GM04504 (cell line): ENCODE results near the gene NT5DC4.
A peak's percentile ranks its signal among the peaks of the same experiment; 100 is the strongest.

ENCODE experiments used
- DNase-seq: peaks from one replicate; pipeline ENCODE4 v3.0.0-alpha.2; 2012; ENCODE audit warnings: low read depth

Gene NT5DC4

DNA sequence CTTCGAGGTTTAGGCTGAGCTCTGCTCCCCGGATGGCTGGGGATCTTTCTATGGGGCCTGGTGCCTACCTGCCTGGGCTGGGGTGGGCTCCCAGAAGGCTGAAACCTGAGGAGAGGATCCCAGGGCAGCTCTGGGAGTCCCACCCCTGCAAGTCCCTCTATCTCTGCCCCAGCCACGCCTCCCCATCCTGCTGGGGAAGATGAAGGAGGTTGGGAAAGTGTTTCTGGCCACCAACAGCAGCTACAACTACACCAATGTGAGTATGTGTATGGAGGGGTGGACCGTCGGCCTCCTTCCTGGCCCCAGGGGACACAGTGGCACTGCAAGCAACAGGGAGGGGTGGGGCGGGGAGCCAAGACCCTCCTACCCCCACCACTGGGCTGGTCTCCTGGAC is 2.7 kb downstream of the NT5DC4 start:
- no peak for DNase-seq

DNA sequence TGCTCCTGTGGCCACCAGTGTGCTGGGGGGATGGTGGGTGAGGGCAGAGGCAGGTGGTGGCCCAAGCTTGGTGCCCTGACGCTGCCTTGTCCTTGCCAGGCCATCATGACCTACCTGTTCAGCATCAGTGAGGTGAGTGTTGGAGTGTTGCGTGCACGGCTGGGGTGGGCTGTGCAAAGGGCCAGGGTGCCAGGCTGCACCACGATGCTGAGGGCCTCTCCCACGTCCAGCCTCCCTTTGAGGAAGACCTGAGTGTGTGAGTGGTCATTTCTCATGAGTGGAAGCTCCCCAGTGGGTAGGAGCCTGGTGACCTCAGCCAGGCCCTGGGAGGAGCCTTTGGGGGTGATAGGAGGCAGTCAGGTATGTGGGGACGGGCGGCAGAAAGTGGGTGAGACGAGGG is 3.2 kb downstream of the NT5DC4 start:
- no peak for DNase-seq

DNA sequence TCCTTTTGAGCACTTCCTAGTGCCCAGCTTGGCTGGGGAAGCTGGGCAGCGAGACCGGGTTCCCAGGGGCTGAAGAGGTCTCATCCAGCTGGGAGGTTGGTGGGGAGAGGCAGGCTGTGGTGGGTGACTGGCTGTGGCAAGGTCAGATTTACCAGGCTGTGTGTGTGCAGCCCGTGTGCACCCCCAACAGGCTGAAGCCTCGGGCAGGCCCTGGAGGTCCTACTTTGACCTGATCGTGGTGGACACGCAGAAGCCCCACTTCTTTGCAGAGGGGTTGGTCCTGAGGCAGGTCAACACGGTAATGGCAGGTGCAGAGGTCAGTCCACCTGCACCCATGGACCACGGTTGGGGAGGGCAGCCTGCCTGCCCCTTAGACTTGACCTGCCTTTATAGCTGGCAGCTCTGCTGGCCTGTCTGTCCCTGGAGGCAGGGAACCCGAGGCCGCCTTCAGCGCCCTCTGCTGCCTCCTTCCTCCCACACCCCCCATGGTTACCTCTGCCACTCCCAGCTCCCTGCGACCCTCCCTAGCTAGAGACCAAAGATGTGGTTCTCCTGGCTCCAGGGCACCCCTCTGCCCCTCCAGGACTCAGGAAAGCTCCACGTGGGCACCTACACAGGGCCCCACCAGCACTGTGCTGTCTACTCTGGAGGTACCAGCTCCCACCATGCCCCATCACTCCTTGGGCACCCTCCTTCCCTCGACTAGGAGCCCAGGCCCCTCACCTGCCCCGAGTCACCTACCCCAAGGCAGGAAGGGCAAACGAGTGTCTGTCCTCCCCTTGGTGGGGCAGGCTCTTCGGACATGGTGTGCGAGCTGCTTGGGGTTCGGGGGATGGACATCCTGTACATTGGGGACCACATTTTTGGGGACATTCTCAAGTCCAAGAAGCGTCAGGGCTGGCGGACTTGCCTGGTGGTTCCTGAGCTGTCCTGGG is 4.0 kb downstream of the NT5DC4 start:
- DNase-seq: no peak

DNA sequence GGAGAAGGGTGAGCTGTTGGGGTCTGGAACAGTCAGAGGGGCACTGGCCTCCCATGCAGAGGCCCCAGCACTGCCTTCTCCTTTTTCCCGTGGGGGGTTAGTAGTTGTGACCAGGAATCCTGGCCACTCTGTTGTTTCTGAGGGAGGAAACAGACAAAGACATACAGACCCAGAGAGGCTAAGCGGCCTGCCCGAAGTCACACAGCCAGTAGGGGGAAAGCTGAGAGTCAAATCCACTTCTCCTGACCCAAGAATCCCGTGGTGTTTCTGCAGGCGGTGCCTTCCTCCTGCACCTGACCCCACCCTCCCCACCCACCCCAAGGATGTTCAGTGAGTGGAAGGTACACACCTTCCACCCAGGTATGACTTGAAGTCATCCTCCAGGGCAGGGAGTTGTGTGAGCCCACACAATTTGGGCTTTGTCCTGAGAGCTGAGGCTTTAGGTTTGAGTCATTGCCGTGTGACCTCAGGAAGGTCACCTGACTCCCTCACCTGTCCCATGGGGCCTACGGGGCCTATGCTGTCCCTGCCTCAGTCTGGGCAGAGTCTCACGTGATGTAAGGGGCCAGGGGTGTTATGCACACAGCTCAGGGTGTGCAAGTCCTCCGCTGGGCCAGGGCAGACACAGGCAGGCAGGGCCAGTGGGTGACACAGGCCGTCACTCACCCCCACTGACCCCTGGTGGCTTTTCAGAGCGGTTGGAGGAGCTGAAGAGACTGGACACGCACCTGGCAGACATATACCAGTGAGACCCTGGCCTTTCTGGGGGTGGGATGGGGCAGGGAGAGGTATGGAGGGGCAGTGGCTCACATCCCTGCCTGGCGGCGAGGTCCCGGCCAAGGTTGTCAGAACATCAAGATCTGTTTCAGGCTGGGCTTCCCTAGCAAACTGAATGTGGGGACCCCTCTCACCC is 5.0 kb downstream of the NT5DC4 start:
- DNase-seq: no peak

DNA sequence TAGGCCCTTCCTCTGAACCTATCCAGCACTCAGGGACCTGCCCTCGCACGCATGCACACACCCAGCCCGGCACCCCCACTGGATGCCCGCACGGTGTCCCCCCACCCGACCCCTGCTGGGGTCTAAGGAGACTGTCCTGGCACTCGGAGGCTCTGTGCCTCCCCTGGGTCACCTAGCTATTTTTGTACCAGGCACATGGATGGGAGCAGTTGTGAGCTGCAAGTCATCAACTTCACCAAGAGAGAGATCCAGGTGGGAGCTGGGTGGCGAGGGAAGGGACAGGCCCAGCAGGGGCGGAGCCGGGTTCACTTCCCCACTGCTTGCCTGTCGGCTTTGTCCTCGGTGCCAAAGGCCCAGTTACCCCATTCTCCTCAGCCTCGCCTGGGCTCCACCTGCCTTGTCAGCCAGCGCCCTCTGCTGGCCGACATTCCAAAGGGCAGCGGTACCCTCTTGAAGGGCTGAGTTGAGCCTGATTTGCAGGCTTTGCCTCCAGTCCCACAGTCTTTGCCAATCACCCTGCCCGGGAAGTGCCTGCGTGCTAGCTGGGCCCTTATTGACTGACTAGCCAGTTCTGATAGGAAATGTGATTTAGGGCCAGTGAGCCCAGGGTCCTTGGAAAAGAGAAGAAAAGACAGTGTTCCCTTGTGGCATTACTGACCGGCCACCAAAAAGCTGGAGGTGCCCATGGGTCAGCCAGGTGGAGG is 5.8 kb downstream of the NT5DC4 start:
- peak; percentile 75 for DNase-seq

DNA sequence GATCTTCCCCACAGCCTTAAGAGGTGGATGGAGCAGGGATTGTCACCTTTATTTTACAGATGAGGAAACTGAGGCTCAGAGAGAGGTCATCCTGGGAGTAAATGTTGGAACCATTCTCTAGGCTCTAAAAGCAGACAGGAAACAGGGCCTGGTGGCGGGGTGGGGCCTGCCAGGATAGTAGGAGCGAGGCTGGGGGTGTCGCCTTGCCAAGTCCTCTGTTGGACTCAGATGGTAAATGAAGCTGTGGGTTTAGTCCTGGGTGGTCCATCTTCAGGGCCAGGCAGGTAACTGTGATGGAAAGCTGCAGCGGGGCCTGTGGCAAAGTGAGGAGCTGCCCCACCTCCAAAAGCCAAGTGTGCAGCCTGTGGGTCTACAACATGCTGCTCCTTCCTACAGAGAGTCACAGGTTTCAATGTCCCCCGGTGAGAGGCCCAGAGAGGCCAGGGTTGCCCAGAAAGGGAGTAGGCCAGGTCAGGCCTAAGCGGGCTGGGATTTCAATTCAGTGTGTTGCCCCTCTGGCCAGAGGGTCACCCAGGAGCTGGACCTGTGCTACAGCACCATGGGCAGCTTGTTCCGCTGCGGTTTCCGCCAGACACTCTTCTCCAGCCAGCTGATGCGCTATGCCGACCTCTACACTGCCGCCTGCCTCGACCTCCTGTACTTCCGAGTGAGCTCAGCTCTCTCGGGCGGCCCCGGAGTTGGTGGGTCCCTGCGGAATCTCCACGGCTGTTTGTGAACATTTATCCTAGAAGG is 6.6 kb downstream of the NT5DC4 start:
- no peak for DNase-seq

DNA sequence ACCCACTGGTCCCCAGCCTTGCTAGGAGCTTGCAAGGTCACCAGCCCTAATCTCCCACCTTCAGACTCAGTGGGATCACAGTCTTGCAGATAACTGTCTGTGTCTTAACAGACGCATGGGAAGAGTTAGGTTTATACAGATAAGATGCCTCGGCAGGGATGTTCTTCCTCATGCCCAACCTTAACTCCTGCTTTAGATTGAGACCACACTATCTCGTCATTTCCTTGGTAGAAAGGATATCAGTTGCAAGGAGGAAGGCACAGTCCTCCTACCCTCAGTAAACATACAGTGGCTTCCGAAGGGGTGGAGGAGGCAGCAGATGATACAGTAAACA is 7.2 kb downstream of the NT5DC4 start:
- DNase-seq: no peak

DNA sequence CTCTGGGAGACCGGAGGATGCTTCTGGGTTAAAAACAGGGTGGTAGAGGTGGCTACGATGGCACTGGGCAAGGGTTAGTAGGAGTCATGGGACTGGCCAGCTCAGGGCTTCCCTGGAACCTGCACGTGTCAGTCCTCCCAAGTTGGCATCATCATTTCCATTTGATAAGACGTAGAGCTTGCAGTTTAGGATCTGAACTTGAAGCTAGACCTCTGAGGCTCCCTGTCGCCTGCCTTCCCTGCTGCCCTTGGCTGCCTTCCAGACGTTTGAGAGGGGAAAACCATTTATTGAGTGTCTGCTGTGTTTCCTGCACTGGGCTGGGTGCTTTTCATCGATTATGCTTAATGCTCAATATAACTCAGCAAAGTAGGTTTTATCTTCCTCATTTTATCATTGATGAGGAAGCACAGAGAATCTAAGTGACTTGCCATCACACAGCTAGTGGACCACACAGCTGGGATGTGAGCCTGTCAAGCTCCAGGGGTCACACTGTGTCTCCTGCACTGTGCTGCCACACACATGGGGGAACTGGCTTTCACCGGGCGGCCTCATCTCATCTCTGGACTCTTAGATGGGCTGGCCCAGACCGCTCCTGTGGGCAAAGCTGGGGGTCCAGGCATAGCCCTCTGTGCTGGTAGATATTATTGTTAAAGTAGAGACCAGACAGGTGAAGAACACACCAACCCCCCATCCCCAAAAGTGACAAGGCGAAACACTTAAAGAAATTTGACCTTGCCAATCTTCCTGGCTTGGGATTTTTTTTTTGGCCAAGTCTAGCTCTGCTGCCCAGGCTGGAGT is 7.8 kb downstream of the NT5DC4 start:
- no peak for DNase-seq

DNA sequence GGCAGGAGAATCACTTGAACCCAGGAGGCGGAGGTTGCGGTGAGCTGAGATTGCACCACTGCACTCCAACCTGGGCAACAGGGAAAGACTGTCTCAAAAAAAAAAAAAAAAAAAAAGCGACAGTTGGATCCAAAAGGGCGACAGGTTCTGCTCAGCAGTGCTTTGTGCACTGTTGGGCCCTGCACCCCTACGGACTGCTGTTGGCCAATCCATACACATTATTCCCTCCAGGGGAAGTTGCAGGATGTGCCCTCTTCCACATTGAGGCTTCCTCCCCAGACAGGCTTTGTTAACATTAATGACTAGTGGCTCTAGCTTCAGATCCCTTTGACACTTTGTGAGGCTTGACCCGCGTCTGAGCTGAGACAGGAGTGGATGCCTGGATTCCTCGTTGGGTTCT is 9.4 kb downstream of the NT5DC4 start:
- no peak for DNase-seq

DNA sequence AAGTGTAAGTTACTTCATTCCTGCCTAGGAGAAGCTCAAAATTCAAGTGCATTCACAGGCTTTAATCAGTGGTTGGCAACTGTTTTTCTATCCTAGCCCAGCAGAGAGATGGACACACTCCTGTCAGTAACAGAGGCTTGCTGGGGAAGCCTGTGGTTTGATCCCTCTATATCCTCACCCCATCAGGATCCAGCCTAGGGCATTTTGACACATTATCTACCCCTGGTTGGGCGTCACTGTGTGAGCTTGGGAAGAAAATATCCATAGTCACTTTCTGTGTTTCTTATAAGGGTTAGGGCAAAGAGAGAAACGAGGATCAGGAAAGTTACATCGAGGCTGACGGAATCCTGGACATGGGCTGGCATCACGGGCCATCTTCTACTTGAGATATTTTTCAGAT is 10.0 kb downstream of the NT5DC4 start:
- no peak for DNase-seq

DNA sequence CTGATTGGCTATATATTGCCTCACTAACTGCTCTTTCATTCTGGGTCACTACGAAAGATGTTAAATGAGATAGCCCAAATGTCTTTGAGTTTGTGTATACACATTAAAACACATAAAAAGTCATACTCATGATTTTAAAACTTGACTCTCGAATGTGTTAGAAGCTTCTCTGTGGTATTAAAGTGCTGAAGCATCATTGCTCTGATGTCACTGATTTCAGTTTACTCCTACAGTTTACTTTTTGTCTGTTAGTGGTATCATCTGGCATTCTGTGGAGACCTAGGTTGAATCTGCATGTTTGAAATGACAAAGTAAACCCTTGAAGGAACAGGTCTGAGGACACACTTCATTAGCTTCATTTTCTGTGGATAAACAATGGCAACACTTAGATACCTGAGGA is 10.7 kb downstream of the NT5DC4 start:
- no peak for DNase-seq

DNA sequence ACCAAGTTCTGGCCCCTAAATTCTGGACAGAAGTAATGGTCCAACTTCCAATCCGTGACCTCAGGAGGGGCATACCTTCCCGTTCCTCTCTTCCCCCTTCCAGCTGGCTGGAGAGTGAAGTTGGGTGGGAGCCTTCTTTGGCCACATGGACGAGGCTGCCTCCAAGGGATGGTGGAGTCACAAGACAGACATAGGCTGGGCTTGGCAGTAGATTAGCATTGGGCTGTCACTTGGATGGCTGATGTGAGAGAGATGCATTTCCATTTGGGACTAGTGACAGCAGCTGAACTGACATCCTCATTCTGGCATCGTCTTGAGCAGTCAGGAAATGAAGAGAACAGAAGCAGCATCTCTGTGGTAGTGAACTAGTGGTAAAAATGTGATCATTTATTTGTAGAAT is 12.6 kb downstream of the NT5DC4 start:
- no peak for DNase-seq

DNA sequence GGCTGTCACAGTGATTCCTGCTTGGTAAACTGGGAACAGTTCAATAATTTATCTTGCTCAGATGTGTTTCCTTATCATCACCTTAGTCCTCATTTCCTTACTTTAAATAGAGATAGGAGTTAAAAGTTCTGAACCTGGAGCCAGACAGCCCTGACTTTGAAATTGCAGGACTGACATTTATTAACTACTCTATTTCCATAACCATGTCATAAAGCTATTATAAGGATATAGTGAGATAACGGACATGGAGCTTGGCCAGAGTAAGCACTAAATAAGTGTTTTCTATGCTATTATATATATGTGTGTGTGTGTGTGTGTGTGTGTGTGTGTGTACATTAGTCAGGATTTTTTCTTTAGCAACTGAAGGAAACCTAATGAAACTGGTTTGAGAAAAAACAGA is 13.1 kb downstream of the NT5DC4 start:
- DNase-seq: no peak

DNA sequence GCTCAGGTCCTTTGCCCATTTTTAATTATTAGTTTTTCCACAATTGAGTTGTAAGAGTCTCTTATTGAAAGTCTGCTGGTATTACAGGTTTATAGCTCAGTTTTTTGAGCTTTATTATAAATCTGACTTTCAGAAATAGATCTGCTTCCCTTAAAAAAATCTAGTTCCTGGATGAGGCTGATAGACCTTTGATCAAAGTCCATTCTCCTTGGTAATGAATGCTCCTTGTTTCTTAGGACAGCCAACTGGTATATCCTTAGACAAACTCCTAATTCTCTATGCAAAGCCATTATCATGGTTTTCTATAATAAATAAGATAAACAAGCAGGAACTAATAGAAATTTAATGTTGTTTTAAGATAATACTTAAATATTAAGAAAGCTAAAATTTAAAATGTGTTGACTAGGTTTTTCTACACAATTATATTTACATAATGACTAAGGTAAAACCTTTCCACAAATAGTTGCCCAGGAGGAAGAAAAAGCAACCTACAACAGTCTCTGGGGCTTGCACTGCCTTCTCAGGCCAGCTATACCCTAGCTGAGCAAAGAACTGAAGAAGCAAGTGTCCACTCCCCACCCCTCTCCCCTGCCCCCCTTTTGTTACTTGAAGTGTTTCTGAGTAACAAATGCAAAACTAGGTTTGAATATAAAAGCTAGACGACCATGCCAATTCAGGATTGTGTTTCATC is 16.9 kb downstream of the NT5DC4 start:
- DNase-seq: no peak

DNA sequence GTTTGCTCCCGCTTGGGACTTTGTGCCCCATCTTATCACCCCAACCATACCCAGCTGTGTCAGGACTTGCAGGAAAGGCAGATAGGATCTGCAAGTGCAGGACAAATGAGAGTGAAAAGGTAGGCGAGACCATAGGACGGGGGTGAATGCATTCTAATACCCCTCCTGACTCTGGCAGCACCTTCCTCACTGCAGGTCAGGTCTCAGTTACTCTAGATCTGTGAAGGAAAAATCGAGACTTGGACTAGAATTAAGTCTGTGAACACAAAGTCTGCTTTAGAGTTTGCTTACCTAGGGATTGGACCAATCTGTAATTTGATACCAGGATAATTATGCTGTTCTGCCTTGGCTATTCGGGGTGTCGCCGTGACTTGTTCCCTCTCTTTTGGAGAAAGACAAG is 19.7 kb downstream of the NT5DC4 start:
- no peak for DNase-seq

DNA sequence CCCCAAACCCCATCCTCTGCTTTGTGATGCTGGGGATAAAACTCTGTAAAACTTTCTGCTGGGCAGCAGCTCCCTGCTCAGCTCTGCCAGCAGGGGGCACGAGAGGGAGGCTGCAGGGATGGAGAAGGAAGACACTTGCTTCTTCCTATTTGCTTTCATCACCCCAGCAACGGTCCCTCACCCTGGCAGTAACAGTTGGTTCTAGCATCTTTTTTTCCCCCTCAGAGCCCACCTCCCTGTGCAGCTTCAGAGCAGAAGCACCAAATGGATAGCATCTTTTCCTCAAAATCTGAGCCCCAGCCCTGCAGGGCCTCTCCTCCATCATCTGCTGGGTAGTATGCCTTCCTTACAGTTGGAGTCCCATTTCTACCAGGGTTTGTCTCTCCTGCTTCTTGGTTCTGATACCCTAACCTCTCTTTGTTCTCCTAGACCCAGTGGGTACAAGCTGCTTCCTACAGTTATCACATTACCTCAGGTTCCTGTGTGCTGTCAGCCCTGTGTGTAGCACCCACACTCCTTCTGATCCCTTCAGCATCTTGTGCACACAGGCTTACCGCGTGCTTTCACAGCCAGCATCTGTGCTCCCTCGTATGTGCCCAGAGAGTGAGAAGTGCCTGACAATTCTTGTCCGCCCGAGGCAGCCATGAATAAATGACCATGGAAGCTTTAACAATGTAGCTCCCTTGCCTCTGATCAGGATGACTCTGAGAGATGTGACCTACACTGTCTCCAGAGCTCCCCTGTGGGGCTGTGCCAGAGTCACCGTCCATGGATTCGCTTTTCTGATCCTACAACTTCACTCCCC is 29.1 kb downstream of the NT5DC4 start:
- DNase-seq: peak; percentile 48

DNA sequence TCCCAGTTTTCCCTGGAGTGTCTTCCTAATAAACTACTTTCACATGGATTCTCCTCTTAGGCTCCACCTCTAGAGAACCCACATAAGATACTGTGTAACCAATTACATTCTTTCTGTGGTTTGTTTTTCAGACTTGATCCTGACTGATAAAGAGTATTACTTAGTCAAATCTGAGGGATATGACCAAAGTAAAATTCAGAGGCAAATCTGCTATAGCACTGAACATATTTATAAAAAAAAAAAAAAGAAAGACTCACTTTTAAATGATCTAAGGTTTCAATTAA is 29.7 kb downstream of the NT5DC4 start:
- DNase-seq: no peak

DNA sequence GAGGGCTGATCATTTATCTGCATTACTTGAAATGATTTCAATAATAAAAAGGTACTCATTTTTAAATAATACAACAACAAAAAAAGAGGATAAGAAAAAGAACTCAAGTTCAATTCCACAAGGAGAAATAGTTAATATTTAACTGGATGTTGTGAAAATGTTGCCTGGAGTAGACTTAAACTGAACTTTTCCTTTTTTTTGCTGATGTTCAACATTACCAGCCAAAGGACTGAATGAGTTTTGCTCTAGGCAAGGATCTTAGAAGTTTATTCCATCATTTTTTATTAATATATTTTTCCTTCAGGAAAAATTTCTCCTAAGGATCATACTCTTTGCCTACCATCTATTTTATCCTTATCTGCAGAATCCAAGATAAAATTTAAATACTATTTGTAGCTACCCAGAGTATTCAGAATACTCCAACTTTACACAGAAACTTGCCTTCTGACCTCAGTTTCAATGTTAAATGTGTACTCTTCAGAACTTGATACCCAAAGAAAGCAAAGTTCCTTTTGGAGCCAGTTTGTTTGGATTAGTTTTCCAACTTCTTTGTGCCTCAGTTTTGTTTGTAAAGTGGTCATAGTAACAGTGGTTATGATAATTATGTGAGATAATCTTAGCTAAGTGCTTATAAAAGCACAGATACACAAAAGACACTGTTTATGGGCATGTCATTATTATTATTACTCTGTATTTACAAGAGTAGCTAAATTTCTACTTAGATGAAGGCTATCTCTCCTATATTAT is 30.8 kb downstream of the NT5DC4 start:
- DNase-seq: no peak

DNA sequence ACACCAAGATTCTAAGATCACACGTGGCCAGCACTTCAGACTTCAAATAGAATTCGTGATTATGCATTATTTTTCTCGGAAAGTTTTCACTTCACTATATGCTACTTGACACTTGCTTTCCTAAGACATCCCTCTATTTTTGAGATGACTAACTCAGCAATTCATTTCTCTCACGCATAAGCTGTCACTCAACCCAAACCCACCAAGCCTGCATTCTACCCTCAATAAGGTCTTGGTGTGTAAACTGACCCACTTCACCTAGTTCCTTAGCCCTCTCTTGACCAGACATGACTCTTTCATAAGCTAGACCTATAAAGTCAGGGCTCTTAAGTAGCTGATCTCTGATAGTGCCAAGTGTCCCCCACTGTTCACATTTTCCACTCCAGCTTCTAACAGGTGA is 31.8 kb downstream of the NT5DC4 start:
- no peak for DNase-seq
